Fibroblast of lung (primary cell): Measurements from ENCODE around the gene TPSD1. TPM values are rescaled to one million over a fixed set of nuclear protein-coding genes. Genes with fewer than 3 reads are reported as not detected.
"Not testable (repeated sequence)": the region's sequence is repeated elsewhere in the genome, so short reads cannot be mapped to it uniquely, and the experiment has no call there.

Source experiments
- DNase-seq, 2 donors: peaks; one replicate each; pipeline versions ENCODE4 v3.0.0 to v3.0.0-alpha.2; 2010; ENCODE audit warnings: low read depth in 2 of 2
- H2AFZ ChIP-seq: 2 replicates; pipeline ENCODE4 v1.5.1; 2012; ENCODE audit warnings: low read length, control low read depth, inconsistent platforms
- H3K27ac ChIP-seq: 2 replicates; pipeline ENCODE4 v1.5.1; 2011; ENCODE audit warnings: low read length, control low read depth; ENCODE audit not compliant: insufficient read depth
- H3K27me3 ChIP-seq: 2 replicates; pipeline ENCODE4 v1.5.1; 2011; ENCODE audit warnings: mild to moderate bottlenecking, low read length; ENCODE audit not compliant: control insufficient read depth, insufficient read depth
- H3K36me3 ChIP-seq: 2 replicates; pipeline ENCODE4 v1.5.1; 2011; ENCODE audit warnings: low read length; ENCODE audit not compliant: control insufficient read depth, insufficient read depth
- H3K4me1 ChIP-seq: 2 replicates; pipeline ENCODE4 v1.5.1; 2011; ENCODE audit warnings: low read length; ENCODE audit not compliant: control insufficient read depth, insufficient read depth; ENCODE audit errors: extremely low read depth
- H3K4me2 ChIP-seq: 2 replicates; pipeline ENCODE4 v1.5.1; 2011; ENCODE audit warnings: low read length, control low read depth; ENCODE audit not compliant: insufficient read depth; ENCODE audit errors: extremely low read depth
- H3K4me3 ChIP-seq, 4 experiments: fragments of 200-600 bp in 1 of 4; sonication (generic) in 1 of 4; replicated peaks in 1 of 4; 2 replicates each; pipeline ENCODE4 v1.5.1; 2011 to 2016; ENCODE audit warnings: low read length in 4 of 4, low read depth in 3 of 4, mild to moderate bottlenecking in 3 of 4, control low read depth in 2 of 4, inconsistent platforms in 1 of 4, mixed read lengths in 1 of 4; ENCODE audit not compliant: insufficient read depth in 1 of 4; ENCODE audit errors: control extremely low read depth in 1 of 4
- H3K79me2 ChIP-seq: 2 replicates; pipeline ENCODE4 v1.5.1; 2012; ENCODE audit warnings: mild to moderate bottlenecking, low read length, inconsistent platforms; ENCODE audit not compliant: control insufficient read depth, insufficient read depth
- H3K9ac ChIP-seq: 2 replicates; pipeline ENCODE4 v1.5.1; 2011; ENCODE audit warnings: mild to moderate bottlenecking, low read length, control low read depth; ENCODE audit not compliant: insufficient read depth
- H3K9me3 ChIP-seq: 2 replicates; pipeline ENCODE4 v1.5.1; 2012; ENCODE audit warnings: low read depth, low read length; ENCODE audit not compliant: control insufficient read depth, insufficient read depth
- H4K20me1 ChIP-seq: 2 replicates; pipeline ENCODE4 v1.5.1; 2011; ENCODE audit warnings: low read length; ENCODE audit not compliant: control insufficient read depth, insufficient read depth; ENCODE audit errors: extremely low read depth
- CTCF ChIP-seq, 2 donors: IDR thresholded peaks in 1 of 2; conservative IDR thresholded peaks in 1 of 2; 1 replicate in 1 of 2; 2 replicates in 1 of 2; pipeline ENCODE4 v1.5.1; 2011 to 2012; ENCODE audit warnings: low read length in 2 of 2, control low read depth in 1 of 2, inconsistent platforms in 1 of 2, low read depth in 1 of 2, mild to moderate bottlenecking in 1 of 2
- EZH2 ChIP-seq: IDR thresholded peaks from 2 replicates; pipeline ENCODE4 v1.5.1; 2012; ENCODE audit warnings: low read length, control low read depth, mild to moderate bottlenecking; ENCODE audit errors: missing control alignments
- polyA plus RNA-seq, 2 donors: library from polyadenylated mRNA; depleted of rRNA in 1 of 2; stranded (reverse) in 1 of 2; unstranded in 1 of 2; fragments of >200 nt; gene quantifications; 2 replicates each; pipeline ENCODE4 v1.2.1, GENCODE V29; 2011 to 2012; ENCODE audit warnings: missing spikeins in 1 of 2
- total RNA-seq: library from RNA; depleted of rRNA; stranded (reverse); fragments of >200 nt; gene quantifications from 2 replicates; pipeline ENCODE4 v1.2.1, GENCODE V29; 2014

The TPSD1 gene
- total and polyA plus RNA-seq, 2 donors (not counting 1 experiment from before 2014, with no cell fraction given): not detected

- not testable (repeated sequence) for H3K9ac ChIP-seq, DNase-seq, H3K36me3 ChIP-seq
Observed at GRCh38 chr16:1253701-1254364, 2.0 kb upstream of the TPSD1 start.

GRCh38 chr16:1254821-1255220, 1.0 kb upstream of the TPSD1 start:
- not testable (repeated sequence) for H4K20me1 ChIP-seq, DNase-seq, H3K4me3 ChIP-seq, H3K4me1 ChIP-seq, H2AFZ ChIP-seq, H3K36me3 ChIP-seq, H3K79me2 ChIP-seq, H3K4me2 ChIP-seq, H3K27ac ChIP-seq, H3K9me3 ChIP-seq, H3K27me3 ChIP-seq, H3K9ac ChIP-seq

More at GRCh38 chr16:1253701-1254364, 2.0 kb upstream of the TPSD1 start:
- H3K27ac ChIP-seq, H4K20me1 ChIP-seq, H3K4me3 ChIP-seq, H3K27me3 ChIP-seq, H3K4me2 ChIP-seq, H2AFZ ChIP-seq, H3K4me1 ChIP-seq, H3K9me3 ChIP-seq, H3K79me2 ChIP-seq: not testable (repeated sequence)

- H3K4me3 ChIP-seq, H3K9me3 ChIP-seq, H3K4me2 ChIP-seq, H3K79me2 ChIP-seq, H2AFZ ChIP-seq, H3K36me3 ChIP-seq, DNase-seq, H3K27ac ChIP-seq, H3K9ac ChIP-seq, H3K4me1 ChIP-seq, H4K20me1 ChIP-seq: not testable (repeated sequence)
- H3K27me3 ChIP-seq: peaks cover 16% of the 10 kb centered on the region
Observed at GRCh38 chr16:1256296-1256873, 516 bp downstream of the TPSD1 start.

- Histone ChIP-seq H3K9ac (no peak overlapping the region), H3K4me3 (no peak overlapping the region), H4K20me1 (no peaks in the 10 kb centered on the region), H3K27me3 (peaks cover 20% of the 10 kb centered on the region), H3K9me3 (no peaks in the 10 kb centered on the region), H3K27ac (no peak overlapping the region), H3K79me2 (no peaks in the 10 kb centered on the region), H3K4me1 (no peaks in the 10 kb centered on the region), H3K4me2 (no peak overlapping the region), H3K36me3 (no peaks in the 10 kb centered on the region), H2AFZ (no peak overlapping the region)
- DNase-seq: no peak
- TF ChIP-seq CTCF (conservative IDR thresholded peaks at IDR 0.05 in 1 of 2, IDR thresholded peaks at IDR 0.05 in 1 of 2; ENCODE audit: low read depth in 1 of 2, low read length in 2 of 2) (no peak), EZH2 (no peak)
Observed at GRCh38 chr16:1256874-1257322, 1.0 kb downstream of the TPSD1 start.
